SH-SY5Y (cell line): ENCODE measurements around the gene HLA-C.

Experiments used
- GATA2 ChIP-seq: IDR thresholded peaks from 2 replicates; pipeline ENCODE4 v1.6.1; 2011; ENCODE audit warnings: mild to moderate bottlenecking, low read depth, low read length
- GATA3 ChIP-seq: IDR thresholded peaks from 2 replicates; pipeline ENCODE4 v1.6.1; 2011; ENCODE audit warnings: low read depth, mild to moderate bottlenecking, low read length, moderate library complexity

Gene HLA-C

GRCh38 chr6:31249184-31249583 lies 22.7 kb downstream of the HLA-C start:
- TF ChIP-seq GATA3: no peak
- no peak for TF ChIP-seq GATA2

- TF ChIP-seq GATA3 (no peak), GATA2 (no peak)
Observed at GRCh38 chr6:31247813-31248212, 24.1 kb downstream of the HLA-C start.

GRCh38 chr6:31246051-31246521 lies 25.8 kb downstream of the HLA-C start:
- TF ChIP-seq GATA2 (no peak), GATA3 (no peak)

DNA sequence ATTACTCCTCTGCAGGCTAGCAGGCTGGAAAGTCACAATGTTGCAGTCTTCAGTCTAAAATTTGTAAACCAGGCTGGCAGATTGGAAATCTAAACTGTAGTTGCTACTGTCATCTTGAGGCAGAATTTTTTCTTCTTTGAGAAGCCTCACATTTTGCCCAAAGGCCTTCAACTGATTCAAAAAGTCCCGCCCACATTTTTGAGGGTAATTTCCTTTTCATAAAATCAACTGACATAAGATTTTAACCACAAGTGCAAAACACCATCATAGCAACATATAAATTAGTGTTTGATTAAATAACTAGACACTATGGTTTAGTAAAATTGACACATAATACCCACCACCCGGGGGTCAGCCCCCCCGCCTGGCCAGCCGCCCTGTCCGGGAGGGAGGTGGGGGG lies 28.4 kb downstream of the HLA-C start:
- TF ChIP-seq GATA3: no peak
- no peak for TF ChIP-seq GATA2

GRCh38 chr6:31239854-31240253 lies 32.0 kb downstream of the HLA-C start:
- TF ChIP-seq GATA3: no peak
- TF ChIP-seq GATA2: no peak

- TF ChIP-seq GATA2 (no peak), GATA3 (no peak)
Observed at GRCh38 chr6:31228476-31228875, 43.4 kb downstream of the HLA-C start.

DNA sequence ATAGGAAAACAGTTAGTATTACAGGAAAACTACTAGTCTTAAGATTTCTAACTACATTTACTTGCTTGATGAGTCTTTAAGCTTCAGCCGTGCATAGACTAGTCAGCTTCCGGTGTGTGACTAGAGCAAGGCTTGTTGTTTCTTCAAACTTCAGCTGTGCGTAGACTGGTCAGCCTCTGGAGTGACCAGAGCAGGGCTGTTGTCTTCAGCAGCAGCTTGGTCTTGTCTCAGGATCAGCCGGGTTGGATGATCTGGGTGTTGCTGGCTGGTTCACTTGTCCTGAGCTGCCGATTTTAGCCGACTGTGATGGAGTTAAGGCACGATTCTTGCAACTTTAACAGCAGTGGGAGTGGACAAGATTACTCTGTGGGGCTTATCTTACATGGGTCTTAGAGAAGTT lies 44.7 kb downstream of the HLA-C start:
- TF ChIP-seq GATA3 (no peak), GATA2 (no peak)

DNA sequence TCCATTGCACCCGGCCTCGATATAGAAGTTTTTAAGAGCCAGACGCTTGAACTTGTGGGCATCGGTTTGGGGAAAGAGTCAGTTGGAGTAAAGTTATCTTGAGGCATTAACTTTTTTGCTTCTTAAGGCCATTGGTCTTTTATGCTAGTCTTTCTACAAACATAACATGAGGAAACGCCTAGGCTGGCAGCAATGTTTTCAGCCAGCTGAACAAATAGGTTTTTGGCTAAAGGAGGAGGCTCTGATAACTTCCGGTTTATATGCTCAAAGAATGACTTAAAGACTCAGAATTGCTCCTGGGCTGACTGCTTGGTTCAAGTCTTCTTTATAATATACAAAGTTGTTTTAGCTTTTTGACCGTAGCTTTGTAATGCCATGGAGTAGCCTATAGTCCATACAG lies 46.2 kb downstream of the HLA-C start:
- TF ChIP-seq GATA2 (no peak), GATA3 (no peak)

DNA sequence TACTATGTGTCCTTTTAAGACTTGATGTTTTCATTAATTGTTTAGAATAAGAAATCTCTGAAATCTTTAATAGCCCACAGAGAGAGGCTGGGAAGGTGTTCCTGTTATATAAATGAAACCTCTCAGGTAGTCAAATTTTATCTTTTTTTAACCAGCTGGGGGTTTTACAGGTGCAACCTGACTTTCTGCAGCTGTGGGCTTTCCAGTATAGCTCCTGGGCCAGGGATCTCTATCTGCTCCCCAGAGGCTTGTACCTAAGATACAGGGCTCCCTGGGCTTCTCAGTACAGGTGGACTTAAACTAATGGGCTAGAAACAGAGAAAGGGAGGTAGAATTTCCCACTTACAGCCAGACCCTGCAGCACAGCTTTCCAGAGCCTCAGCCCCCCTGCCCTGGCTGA lies 49.4 kb downstream of the HLA-C start:
- no peak for TF ChIP-seq GATA2
- no peak for TF ChIP-seq GATA3
